ENCODE results near the gene GPR183. TPM values are rescaled to one million over a fixed set of nuclear protein-coding genes. Genes with fewer than 3 reads are reported as not detected.

Gene GPR183
- total RNA-seq, 1 experiment from 2014 or later = 0.30 TPM

GRCh38 chr13:99290894-99291293 lies 16.3 kb downstream of the GPR183 start:
- Histone ChIP-seq H2AFZ (ENCODE audit: low read depth, low read length, poor library complexity, severe bottlenecking) (no peak overlapping the region), H3K27ac (ENCODE audit: low read depth, low read length) (no peak overlapping the region), H3K9me2 (ENCODE audit: insufficient read depth) (no peaks in the 10 kb centered on the region), H3K4me1 (ENCODE audit: control insufficient read depth in 1 of 2, insufficient read depth in 2 of 2, low read length in 2 of 2) (no peaks in the 10 kb centered on the region), H3K79me2 (ENCODE audit: insufficient read depth, low read length) (peaks cover 9% of the 10 kb centered on the region; the same call in 1 of the 2 replicates), H3K9ac (ENCODE audit: low read length) (no peak overlapping the region), H3K4me2 (ENCODE audit: low read length) (no peak overlapping the region), H4K20me1 (ENCODE audit: insufficient read depth) (no peaks in the 10 kb centered on the region), H3K4me3 (replicated peaks in 1 of 2; ENCODE audit: low read depth in 1 of 2, low read length in 2 of 2) (no peak overlapping the region), H3K36me3 (ENCODE audit: control insufficient read depth in 1 of 2, insufficient read depth in 2 of 2, low read length in 2 of 2) (no peaks in the 10 kb centered on the region; a peak in 1 of 4 replicates), H3K27me3 (ENCODE audit: insufficient read depth, low read length) (no peaks in the 10 kb centered on the region), H3K9me3 (ENCODE audit: control insufficient read depth in 1 of 2, insufficient read depth in 1 of 2, low read depth in 1 of 2, low read length in 2 of 2) (no peaks in the 10 kb centered on the region)
- TF ChIP-seq ZBTB33 (IDR thresholded peaks at IDR 0.05; ENCODE audit: extremely low read depth, insufficient replicate concordance, low read length) (no peak), POLR2AphosphoS5 (IDR thresholded peaks at IDR 0.05; ENCODE audit: low read depth, low read length) (no peak), FOSL1 (IDR thresholded peaks at IDR 0.05; ENCODE audit: low read depth) (no peak), CBX3 (IDR thresholded peaks at IDR 0.05; ENCODE audit: low read depth) (no peak), TCF7L2 (IDR thresholded peaks at IDR 0.05; ENCODE audit: borderline replicate concordance, extremely low read depth, insufficient read depth, insufficient read length) (no peak), CEBPB (IDR thresholded peaks at IDR 0.05; ENCODE audit: low read depth) (no peak), SIN3A (IDR thresholded peaks at IDR 0.05; ENCODE audit: low read depth) (no peak), JUND (IDR thresholded peaks at IDR 0.05) (no peak), EZH2 (IDR thresholded peaks at IDR 0.05) (no peak)
- RAD21 ChIA-PET (ENCODE audit: low non-redundant PET in 1 of 2, low total read pairs in 2 of 2, uncharacterized antibody in 2 of 2, unreplicated experiment in 2 of 2) = no interaction called here
- no peak for ATAC-seq
- intact Hi-C loops (cut with micrococcal nuclease) = no loop called here
- CTCF ChIA-PET = interaction anchor here (0.8 kb wide), 1 partner anchor 25 kb away, joined by 5 read pairs; no protein-coding TSS in a partner anchor
- DNase-seq (ENCODE audit: low read depth, low spot score) = no peak
- POLR2A ChIA-PET = no interaction called here
- no TSS peak for BruUV-seq (replicated peaks)

All from HCT116 (cell line).